SJSA1 (cell line): Measurements from ENCODE around the gene SGMS1. TPM values are rescaled to one million over a fixed set of nuclear protein-coding genes. Genes with fewer than 3 reads are reported as not detected.

Source experiments
- DNase-seq, 2 experiments: peaks; one replicate each; pipeline ENCODE4 v3.0.0-alpha.2; 2015 to 2020; ENCODE audit warnings: low spot score in 2 of 2, low read depth in 1 of 2
- H3K27ac ChIP-seq: fragments of 250-450 bp; sonication (Bioruptor Pico); 2 replicates; pipeline ENCODE4 v1.5.1; 2020; ENCODE audit warnings: mild to moderate bottlenecking, moderate library complexity
- H3K27me3 ChIP-seq: fragments of 250-450 bp; sonication (Bioruptor Pico); replicated peaks from 2 replicates; pipeline ENCODE4 v1.5.1; 2020; ENCODE audit warnings: mild to moderate bottlenecking, moderate library complexity
- H3K36me3 ChIP-seq: fragments of 250-450 bp; sonication (Bioruptor Pico); 2 replicates; pipeline ENCODE4 v1.5.1; 2020; ENCODE audit warnings: mild to moderate bottlenecking
- H3K4me1 ChIP-seq: fragments of 250-450 bp; sonication (Bioruptor Pico); replicated peaks from 2 replicates; pipeline ENCODE4 v1.6.1; 2021; ENCODE audit warnings: mild to moderate bottlenecking
- H3K4me3 ChIP-seq: fragments of 250-450 bp; sonication (Bioruptor Pico); 2 replicates; pipeline ENCODE4 v1.5.1; 2020; ENCODE audit warnings: mild to moderate bottlenecking
- H3K9me3 ChIP-seq: fragments of 250-450 bp; sonication (Bioruptor Pico); replicated peaks from 2 replicates; pipeline ENCODE4 v1.5.1; 2020; ENCODE audit warnings: mild to moderate bottlenecking
- total RNA-seq: library from RNA; depleted of rRNA; stranded (reverse); fragments of >200 nt; shearing (Covaris generic); gene quantifications from 2 replicates; pipeline ENCODE4 v1.2.3, GENCODE V29; 2014

SGMS1 gene
- total RNA-seq, 1 experiment from 2014 or later: 109 TPM

DNA sequence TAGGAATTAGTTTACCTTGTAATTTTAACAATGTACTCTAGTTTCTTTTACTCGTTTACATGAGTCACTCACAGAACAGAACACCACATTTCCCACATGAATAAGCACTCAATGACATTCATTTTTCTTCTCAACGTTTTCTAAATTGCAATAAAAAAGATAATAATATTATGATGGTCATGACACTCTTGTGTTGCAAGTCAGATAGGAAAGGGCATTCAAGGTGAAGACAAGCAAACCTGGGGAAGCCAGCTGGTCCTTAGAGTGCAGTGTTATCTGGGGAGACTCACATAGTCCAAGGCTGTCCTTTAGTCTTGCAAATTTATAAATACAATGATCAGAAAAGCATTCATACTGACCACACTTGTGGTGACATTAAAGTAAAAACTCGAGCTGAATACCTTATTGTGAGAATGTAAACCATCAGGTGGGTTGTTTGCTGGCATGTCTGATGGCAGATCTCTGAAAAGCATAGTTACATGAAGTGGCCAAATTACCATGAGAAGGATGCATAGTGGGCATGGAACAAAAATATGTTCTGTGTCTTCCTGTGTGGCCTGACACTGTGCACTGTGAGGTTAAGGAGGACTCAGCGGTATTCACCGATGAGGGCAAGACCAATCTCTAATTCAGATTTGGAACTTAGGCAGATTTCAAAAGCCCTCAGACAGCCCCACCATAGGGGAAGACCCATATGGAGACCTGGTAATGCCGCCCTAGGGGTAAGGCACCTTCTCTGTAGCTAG, 213.5 kb downstream of the SGMS1 start:
- Histone ChIP-seq H3K27me3 (no peaks in the 10 kb centered on the region), H3K27ac (peak overlapping the region; percentile 56), H3K4me1 (peaks cover 46% of the 10 kb centered on the region), H3K9me3 (no peaks in the 10 kb centered on the region), H3K4me3 (no peak overlapping the region), H3K36me3 (peaks cover 6% of the 10 kb centered on the region; the same call in 1 of the 2 replicates)
- DNase-seq: peak in 1 of 2 experiments; percentile 53

DNA sequence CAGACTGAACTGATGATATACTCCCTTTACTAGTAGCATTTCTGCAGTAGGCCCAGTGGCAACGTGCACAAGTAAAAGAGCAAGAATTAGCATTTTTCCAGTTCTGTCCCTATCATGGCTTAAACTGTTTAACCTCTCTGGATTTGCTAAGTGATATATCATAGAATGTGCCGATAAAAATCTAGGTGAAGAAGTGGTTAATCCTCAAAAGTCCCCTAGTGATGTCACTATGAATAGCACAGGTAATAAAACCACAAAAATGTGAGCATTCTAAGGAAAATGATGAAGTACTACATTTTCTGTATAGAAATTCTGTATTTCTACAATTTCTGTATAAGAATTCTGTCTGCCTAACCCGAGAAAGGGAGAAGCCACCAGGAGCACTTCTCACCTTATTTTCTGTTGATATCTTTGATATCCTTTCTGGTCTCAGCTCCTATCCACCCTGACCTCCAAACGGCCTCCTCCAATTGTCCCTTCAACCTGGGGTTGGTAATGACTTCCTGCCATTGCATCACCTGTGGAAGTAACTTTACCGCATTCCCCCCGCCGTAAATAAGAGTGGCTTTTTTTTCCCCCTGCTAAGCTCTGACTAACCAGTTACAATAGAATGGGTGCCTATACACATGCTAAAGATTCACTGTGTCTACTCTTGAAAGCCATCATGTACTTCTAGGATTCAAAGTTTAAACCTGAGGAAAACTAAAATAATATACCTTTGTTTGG, 216.5 kb downstream of the SGMS1 start:
- no peaks in the 10 kb centered on the region for H3K27me3 ChIP-seq
- H3K9me3 ChIP-seq: no peaks in the 10 kb centered on the region
- no peak overlapping the region for H3K27ac ChIP-seq
- no peak overlapping the region for H3K4me3 ChIP-seq
- DNase-seq: no peak
- H3K4me1 ChIP-seq: peaks cover 69% of the 10 kb centered on the region
- peaks cover 5% of the 10 kb centered on the region; the same call in 1 of the 2 replicates for H3K36me3 ChIP-seq

DNA sequence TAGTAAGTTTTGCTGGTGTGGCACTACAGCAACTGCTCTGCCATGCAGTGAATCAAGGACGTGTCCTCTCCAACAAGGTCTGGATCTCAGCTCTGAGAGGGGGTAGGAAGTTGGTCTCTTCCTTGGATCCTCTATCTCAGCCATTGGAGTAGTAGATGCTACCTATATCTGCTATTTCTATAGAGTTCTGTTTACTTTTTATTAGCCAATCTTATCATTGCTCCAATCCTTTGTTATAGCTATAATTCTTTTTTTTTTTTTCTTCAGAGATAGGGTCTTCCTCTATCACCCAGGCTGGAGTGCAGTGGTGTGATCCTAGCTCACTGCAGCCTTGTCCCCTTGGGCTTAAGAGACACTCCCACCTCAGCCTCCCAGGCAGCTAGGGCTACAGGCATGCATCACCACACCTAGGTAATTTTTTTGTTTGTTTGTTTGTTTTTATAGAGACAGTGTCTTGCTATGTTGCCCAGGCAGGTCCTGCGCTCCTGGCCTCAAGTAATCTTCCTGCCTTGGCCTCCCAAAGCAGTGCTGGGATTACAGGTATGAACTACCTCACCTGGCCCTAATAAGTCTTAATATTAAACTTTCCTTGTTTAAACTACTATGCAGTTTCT, 217.2 kb downstream of the SGMS1 start:
- H3K4me3 ChIP-seq: no peak overlapping the region
- H3K36me3 ChIP-seq: peaks cover 5% of the 10 kb centered on the region
- no peak overlapping the region for H3K27ac ChIP-seq
- peaks cover 67% of the 10 kb centered on the region for H3K4me1 ChIP-seq
- no peaks in the 10 kb centered on the region for H3K27me3 ChIP-seq
- no peaks in the 10 kb centered on the region for H3K9me3 ChIP-seq
- DNase-seq: no peak

DNA sequence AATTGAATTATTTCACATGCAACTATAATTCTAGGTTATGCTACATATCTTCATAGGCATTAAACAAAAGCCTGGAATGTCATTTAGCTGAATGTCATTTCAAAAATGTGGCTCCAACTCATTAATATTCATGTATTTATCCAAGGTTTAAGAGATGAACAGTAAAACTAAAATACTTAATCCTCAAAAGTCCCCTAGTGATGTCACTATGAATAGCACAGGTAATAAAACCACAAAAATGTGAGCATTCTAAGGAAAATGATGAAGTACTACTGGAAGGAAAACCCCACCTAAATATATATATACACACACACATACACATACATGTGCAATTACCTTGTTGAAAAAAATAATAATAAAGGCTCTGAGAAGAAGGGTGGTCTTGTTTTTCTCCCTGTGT, 218.0 kb downstream of the SGMS1 start:
- no peak overlapping the region for H3K27ac ChIP-seq
- DNase-seq: no peak
- H3K4me3 ChIP-seq: no peak overlapping the region
- no peaks in the 10 kb centered on the region for H3K9me3 ChIP-seq
- peaks cover 58% of the 10 kb centered on the region for H3K4me1 ChIP-seq
- H3K27me3 ChIP-seq: no peaks in the 10 kb centered on the region
- peaks cover 5% of the 10 kb centered on the region for H3K36me3 ChIP-seq

DNA sequence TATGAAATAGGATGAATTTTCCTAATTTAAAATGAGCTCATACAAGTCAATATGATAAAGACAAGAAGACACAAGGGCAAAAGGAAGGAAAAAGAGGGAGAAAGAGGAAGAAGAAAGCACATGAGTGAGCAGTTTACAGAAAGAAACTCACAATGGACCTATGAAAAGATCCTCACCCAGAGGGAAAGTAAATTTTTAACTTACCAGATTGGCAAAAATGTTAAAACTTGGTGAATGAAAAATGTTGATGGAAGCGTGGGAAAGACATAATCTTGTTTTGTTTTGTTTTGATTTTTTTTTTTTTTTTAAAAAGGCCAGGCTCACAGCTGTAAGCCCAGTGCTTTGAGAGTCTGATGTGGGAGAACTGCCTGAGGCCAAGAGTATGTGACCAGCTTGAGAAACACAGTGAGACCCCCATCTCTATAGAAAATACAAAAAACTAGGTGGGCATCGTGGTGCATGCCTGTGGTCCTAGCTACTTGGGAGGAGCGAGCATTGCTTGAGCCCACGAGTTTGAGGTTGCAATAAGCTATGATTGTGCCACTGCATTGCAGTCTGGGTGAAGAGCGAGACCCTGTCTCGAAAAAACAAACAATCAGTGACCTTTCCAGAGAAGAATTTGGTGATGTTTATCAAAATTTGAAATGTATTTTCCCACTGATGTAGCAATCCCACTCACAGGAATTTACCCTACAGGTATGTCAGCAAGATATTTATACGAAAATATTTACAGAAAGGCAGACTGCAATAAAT, 219.6 kb downstream of the SGMS1 start:
- H3K27me3 ChIP-seq: no peaks in the 10 kb centered on the region
- H3K4me3 ChIP-seq: no peak overlapping the region
- DNase-seq: peak; percentile 68 to 78

DNA sequence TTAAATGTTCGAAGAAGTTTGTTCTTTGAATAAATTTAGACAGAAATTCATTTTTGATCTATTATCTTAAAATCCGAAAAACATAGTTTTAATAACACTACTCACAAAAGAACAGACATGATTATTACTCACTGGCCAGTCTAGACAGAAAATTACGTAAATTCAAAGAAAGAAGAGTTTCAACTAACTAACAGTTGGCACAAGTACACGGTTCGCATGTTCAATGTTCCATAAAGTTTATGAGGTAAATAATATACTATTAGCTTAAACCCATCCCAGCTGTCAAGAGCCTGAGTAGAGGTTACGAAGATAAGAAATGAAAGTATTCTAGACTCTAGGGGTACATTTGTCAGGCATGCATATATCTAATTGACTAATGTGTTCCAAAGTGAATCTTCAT, 220.7 kb downstream of the SGMS1 start:
- DNase-seq: no peak
- Histone ChIP-seq H3K27me3 (no peaks in the 10 kb centered on the region), H3K4me1 (peaks cover 39% of the 10 kb centered on the region), H3K9me3 (no peaks in the 10 kb centered on the region), H3K4me3 (no peak overlapping the region), H3K27ac (peak overlapping the region; percentile 86), H3K36me3 (peaks cover 5% of the 10 kb centered on the region)

More for the DNA sequence above, 219.6 kb downstream of the SGMS1 start:
- Histone ChIP-seq H3K9me3 (no peaks in the 10 kb centered on the region), H3K27ac (peak overlapping the region; percentile 86), H3K4me1 (peaks cover 43% of the 10 kb centered on the region), H3K36me3 (peaks cover 5% of the 10 kb centered on the region)

DNA sequence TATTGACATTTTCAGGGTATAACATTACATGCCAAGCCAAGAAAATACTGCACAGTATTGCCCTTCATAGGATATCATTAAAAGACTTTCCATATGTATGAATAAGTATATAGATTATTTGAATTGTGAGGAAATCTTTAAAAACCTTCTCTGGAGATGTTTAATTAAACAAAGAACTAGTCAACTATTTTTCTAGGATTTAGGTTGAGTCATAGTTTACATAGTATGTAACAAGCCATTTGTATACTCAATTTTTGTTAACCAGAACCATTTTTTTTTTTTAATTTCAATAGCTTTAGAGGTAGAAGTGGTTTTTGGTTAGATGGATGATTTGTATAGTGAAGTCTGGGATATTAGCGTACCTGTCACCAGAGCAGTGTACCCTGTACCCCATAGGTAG, 221.3 kb downstream of the SGMS1 start:
- no peaks in the 10 kb centered on the region for H3K9me3 ChIP-seq
- peak in 1 of 2 experiments; percentile 24 for DNase-seq

DNA sequence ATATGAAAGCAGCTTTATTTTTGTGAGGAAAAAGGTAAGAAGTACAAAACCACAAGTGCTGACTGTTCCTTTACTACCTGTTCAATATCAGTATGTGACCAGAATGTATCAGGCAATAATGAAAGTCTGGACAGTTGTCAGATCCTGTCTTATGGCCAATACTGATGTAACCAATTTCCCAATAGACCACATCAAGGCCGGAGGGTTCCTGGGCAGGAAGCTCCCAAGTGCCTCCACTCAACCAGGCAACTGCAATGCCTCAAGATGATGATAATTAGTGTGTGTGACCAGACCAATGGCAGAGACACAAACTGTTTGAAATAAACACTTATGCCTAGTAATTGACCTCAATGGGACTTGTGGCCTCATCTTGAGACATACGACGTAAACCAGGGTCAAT, 223.1 kb downstream of the SGMS1 start:
- H3K27me3 ChIP-seq: no peaks in the 10 kb centered on the region
- no peak for DNase-seq

More for the DNA sequence above, 221.3 kb downstream of the SGMS1 start:
- no peaks in the 10 kb centered on the region for H3K27me3 ChIP-seq
- H3K36me3 ChIP-seq: peaks cover 5% of the 10 kb centered on the region
- no peak overlapping the region for H3K27ac ChIP-seq
- no peak overlapping the region for H3K4me3 ChIP-seq
- H3K4me1 ChIP-seq: peaks cover 41% of the 10 kb centered on the region

DNA sequence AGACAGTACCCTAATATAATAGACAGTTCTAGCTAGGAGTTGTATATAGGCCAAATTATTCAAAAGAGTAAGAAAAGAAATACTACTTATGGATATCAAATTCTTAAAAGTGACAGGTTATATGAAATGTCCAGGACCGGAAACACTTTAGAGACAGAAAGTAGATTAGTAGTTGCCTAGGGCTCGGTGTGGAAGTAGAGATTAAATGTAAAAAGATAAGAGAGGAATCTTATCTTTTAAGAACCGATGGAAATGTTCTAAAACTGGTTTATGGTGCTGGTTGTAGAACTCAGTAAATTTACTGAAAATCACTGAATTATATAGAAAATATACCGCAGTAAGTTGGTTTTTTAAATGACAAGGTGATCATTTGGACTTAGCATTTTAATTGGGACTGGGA, 224.9 kb downstream of the SGMS1 start:
- Histone ChIP-seq H3K27me3 (no peaks in the 10 kb centered on the region), H3K4me3 (no peak overlapping the region), H3K9me3 (no peaks in the 10 kb centered on the region), H3K36me3 (peaks cover 9% of the 10 kb centered on the region), H3K4me1 (peaks cover 39% of the 10 kb centered on the region), H3K27ac (no peak overlapping the region)
- no peak for DNase-seq

More for the DNA sequence above, 223.1 kb downstream of the SGMS1 start:
- Histone ChIP-seq H3K27ac (no peak overlapping the region), H3K4me3 (no peak overlapping the region), H3K9me3 (no peaks in the 10 kb centered on the region), H3K4me1 (peaks cover 50% of the 10 kb centered on the region), H3K36me3 (peaks cover 5% of the 10 kb centered on the region)

DNA sequence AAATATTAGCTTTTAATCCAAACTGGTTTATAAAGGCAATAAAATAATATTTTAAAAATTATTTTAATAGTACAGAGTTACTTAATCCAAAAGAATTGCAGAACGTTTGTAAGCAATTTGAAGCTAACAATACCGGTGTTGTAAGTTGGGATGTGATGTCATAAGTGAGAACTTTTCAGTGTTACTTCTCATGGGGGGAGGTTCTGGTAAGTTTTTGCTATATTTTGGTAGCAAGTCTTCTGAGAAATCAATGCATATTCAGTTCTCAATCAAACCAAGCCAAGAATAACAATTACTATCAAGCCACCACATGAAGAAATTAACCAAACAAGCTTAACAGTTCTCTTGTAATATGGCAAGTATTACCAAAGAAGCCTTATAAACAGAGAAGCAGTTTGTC, 225.4 kb downstream of the SGMS1 start:
- no peaks in the 10 kb centered on the region for H3K9me3 ChIP-seq
- no peak overlapping the region for H3K4me3 ChIP-seq
- peaks cover 7% of the 10 kb centered on the region for H3K36me3 ChIP-seq
- no peak for DNase-seq
- H3K4me1 ChIP-seq: peaks cover 34% of the 10 kb centered on the region
- no peaks in the 10 kb centered on the region for H3K27me3 ChIP-seq
- no peak overlapping the region for H3K27ac ChIP-seq

DNA sequence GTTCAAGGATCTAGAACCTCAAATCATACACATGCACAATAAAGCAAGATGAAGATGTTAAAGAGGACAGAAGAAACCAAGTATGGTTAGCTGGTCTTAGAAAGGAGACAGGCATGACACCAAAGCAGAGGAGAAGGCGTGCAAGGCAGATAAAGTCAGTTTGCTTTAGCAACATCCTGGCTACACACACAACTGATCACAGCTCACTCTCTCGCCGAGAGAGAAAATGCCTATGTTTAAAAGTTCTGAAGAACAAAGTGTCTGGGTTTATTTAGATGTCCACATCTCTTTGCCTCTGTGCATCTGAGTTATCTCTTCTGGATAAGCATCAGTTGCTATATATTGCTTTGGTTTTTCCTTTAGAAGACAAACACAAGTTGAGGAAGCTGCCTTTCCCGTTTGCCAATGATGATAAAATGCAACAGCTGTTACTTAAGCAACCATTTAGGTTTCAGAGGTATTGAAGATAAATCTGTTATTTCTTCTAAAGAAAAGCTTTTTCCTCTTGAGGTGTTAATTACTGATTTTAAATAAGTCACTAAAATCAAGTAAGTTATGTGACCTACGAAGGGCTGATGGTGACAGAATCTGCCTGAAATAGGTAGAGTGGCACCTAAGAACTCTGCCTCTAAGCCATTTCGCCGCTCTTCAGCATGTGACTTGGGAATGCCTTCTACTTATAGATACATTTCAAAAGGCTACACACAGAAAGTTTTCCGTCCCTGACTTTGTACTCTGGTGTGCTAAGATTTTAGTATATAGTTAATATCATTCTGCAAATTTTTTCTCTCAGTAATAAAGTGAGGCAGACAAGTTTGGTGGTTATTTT, 226.2 kb downstream of the SGMS1 start:
- Histone ChIP-seq H3K4me3 (no peak overlapping the region), H3K36me3 (peaks cover 5% of the 10 kb centered on the region), H3K27me3 (no peaks in the 10 kb centered on the region), H3K4me1 (peaks cover 26% of the 10 kb centered on the region), H3K27ac (no peak overlapping the region), H3K9me3 (no peaks in the 10 kb centered on the region)
- DNase-seq: no peak

DNA sequence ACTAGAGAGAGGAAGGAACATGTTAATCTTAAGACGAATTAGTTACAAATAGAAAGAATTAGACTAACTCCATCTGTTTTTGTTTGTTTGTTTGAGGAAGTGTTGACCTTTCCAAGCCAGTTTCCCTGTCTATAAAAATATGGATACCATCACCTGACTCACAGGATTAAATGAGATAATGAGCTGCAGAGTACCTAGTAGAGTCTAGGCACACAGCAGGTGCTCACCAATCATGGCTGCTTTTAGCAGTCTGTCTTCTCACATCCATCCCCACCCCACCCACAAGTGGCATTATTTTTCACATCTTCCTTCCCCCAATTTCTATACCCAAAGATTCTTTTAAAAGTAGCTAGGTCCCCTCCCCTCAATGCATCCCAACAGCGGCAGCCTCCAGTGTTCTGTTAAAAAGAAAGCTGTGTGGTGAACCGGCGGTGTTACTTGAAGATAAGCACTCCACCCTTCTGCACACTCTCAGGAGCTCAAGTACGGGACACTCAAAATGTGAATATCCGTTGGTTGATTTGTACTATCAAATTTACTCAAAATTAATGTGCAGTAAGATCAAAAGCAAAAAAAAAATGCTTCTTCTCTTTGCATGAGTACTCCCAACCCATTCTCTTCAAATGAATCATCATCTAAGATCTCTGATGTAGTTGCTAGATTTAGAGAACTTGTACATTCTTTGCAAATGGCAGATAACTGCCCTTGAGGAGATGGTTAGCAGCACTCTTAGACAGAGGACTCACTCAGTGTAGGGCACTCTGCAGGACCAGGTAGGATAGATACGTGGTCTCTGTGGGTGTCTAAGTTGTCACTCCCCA, 227.1 kb downstream of the SGMS1 start:
- no peak overlapping the region for H3K27ac ChIP-seq

More for the DNA sequence above, 227.1 kb downstream of the SGMS1 start:
- H3K4me3 ChIP-seq: no peak overlapping the region
- H3K9me3 ChIP-seq: no peaks in the 10 kb centered on the region
- peaks cover 18% of the 10 kb centered on the region for H3K4me1 ChIP-seq
- H3K27me3 ChIP-seq: no peaks in the 10 kb centered on the region
- peak in 1 of 2 experiments; percentile 20 for DNase-seq
- peaks cover 5% of the 10 kb centered on the region for H3K36me3 ChIP-seq
